Sciatic nerve (tissue), 2 donors: ENCODE data around the gene PLD1. TPM values are rescaled to one million over a fixed set of nuclear protein-coding genes. Genes with fewer than 3 reads are reported as not detected.

Source experiments
- ATAC-seq: fragments of 200-7000 bp; cut with Tn5 transposase; one replicate; pipeline ENCODE4 v1.9.1; 2020; ENCODE audit warnings: mild to moderate bottlenecking, moderate library complexity
- DNase-seq: peaks from one replicate; pipeline ENCODE4 v3.0.0-alpha.2; 2020; ENCODE audit warnings: low spot score
- intact Hi-C: fragments of 100-400 bp; cut with DNase I; formaldehyde crosslinking; loops from one replicate; pipeline ENCODE4 v1.14.2; 2022
- total RNA-seq: library from RNA; stranded (reverse); fragmentation: NEBNext Ultra II Directional; extraction: Animal tissue kit (Norgen Biotek cat#: 25700); gene quantifications from one replicate; pipeline ENCODE4 v1.2.1, GENCODE V29; 2021
- donor health status: DM: no; HTN: no; CAD: no.
- donor health status: DM: no; HTN: no; CAD: no.

PLD1 gene
- total RNA-seq, 1 donor from 2014 or later, result 36.8 TPM

GRCh38 chr3:171804618-171805389 is 5.5 kb downstream of the PLD1 start:
- DNase-seq, result no peak
- intact Hi-C loops, result no loop called here
- peak; percentile 74 for ATAC-seq

- ATAC-seq, result no peak
- intact Hi-C loops, result no loop called here
- DNase-seq, result no peak
These were observed 7.2 kb downstream of the PLD1 start for GRCh38 chr3:171803044-171803443.

GRCh38 chr3:171802590-171802956 is 7.7 kb downstream of the PLD1 start:
- intact Hi-C loops, result no loop called here
- no peak for ATAC-seq

GRCh38 chr3:171801738-171802589 is 8.3 kb downstream of the PLD1 start:
- intact Hi-C loops, result no loop called here
- DNase-seq (no peak), ATAC-seq (peak; percentile 17)

More at GRCh38 chr3:171802590-171802956, 7.7 kb downstream of the PLD1 start:
- no peak for DNase-seq

GRCh38 chr3:171799501-171799900 is 10.8 kb downstream of the PLD1 start:
- DNase-seq, result no peak
- no peak for ATAC-seq
- intact Hi-C loops, result no loop called here

GRCh38 chr3:171797873-171798272 is 12.4 kb downstream of the PLD1 start:
- DNase-seq (no peak), ATAC-seq (no peak)
- intact Hi-C loops, result no loop called here

- no peak for ATAC-seq
These were observed 13.0 kb downstream of the PLD1 start for GRCh38 chr3:171797265-171797679.

GRCh38 chr3:171796625-171797264 is 13.5 kb downstream of the PLD1 start:
- ATAC-seq, result no peak
- intact Hi-C loops, result no loop called here
- DNase-seq, result no peak

More at GRCh38 chr3:171797265-171797679, 13.0 kb downstream of the PLD1 start:
- intact Hi-C loops, result no loop called here
- DNase-seq, result no peak

- DNase-seq (no peak), ATAC-seq (no peak)
- intact Hi-C loops, result no loop called here
These were observed 17.8 kb downstream of the PLD1 start for GRCh38 chr3:171792531-171792930.

- DNase-seq (no peak), ATAC-seq (no peak)
- intact Hi-C loops, result no loop called here
These were observed 18.6 kb downstream of the PLD1 start for GRCh38 chr3:171791692-171792076.

- no peak for ATAC-seq
- intact Hi-C loops, result no loop called here
- DNase-seq, result no peak
These were observed 19.2 kb downstream of the PLD1 start for GRCh38 chr3:171790898-171791691.

GRCh38 chr3:171790574-171790897 is 19.7 kb downstream of the PLD1 start:
- ATAC-seq (no peak), DNase-seq (no peak)
- intact Hi-C loops, result no loop called here

GRCh38 chr3:171789759-171790505 is 20.4 kb downstream of the PLD1 start:
- ATAC-seq (no peak), DNase-seq (no peak)
- intact Hi-C loops, result no loop called here

GRCh38 chr3:171788546-171789351 is 21.5 kb downstream of the PLD1 start:
- ATAC-seq (peak; percentile 94), DNase-seq (no peak)
- intact Hi-C loops, result no loop called here

GRCh38 chr3:171786997-171787396 is 23.3 kb downstream of the PLD1 start:
- intact Hi-C loops, result no loop called here
- DNase-seq (no peak), ATAC-seq (no peak)

GRCh38 chr3:171784937-171785336 is 25.3 kb downstream of the PLD1 start:
- ATAC-seq (no peak), DNase-seq (no peak)
- intact Hi-C loops, result no loop called here

- ATAC-seq, result no peak
- intact Hi-C loops, result no loop called here
- no peak for DNase-seq
These were observed 25.9 kb downstream of the PLD1 start for GRCh38 chr3:171784387-171784786.

- DNase-seq (no peak), ATAC-seq (no peak)
- intact Hi-C loops, result no loop called here
These were observed 26.7 kb downstream of the PLD1 start for GRCh38 chr3:171783626-171784025.
